Measurements from ENCODE around the gene BBS12.

Gene BBS12

GRCh38 chr4:122701965-122702364 is 30.5 kb upstream of the BBS12 start:
- H3K4me3 ChIP-seq (ENCODE audit: low read depth, low read length), result no peak overlapping the region
- H3K4me1 ChIP-seq (ENCODE audit: control insufficient read depth, insufficient read depth, low read length, unreplicated experiment), result peaks cover 9% of the 10 kb centered on the region
- H3K27ac ChIP-seq (ENCODE audit: low read depth, low read length), result no peak overlapping the region
- no peak overlapping the region for H2AFZ ChIP-seq (ENCODE audit: low read length, unreplicated experiment)
- no peaks in the 10 kb centered on the region for H3K36me3 ChIP-seq (ENCODE audit: insufficient read depth, low read length)
- H3K27me3 ChIP-seq (ENCODE audit: insufficient read depth, low read length), result no peaks in the 10 kb centered on the region
- H3K79me2 ChIP-seq (ENCODE audit: control insufficient read depth, insufficient read depth, low read length, unreplicated experiment), result no peaks in the 10 kb centered on the region

- H3K79me2 ChIP-seq (ENCODE audit: control insufficient read depth, insufficient read depth, low read length, unreplicated experiment), result no peaks in the 10 kb centered on the region
- no peaks in the 10 kb centered on the region for H3K27me3 ChIP-seq (ENCODE audit: insufficient read depth, low read length)
- no peaks in the 10 kb centered on the region for H3K36me3 ChIP-seq (ENCODE audit: insufficient read depth, low read length)
- no peak overlapping the region for H3K4me3 ChIP-seq (ENCODE audit: low read depth, low read length)
- no peak overlapping the region for H2AFZ ChIP-seq (ENCODE audit: low read length, unreplicated experiment)
- H3K4me1 ChIP-seq (ENCODE audit: control insufficient read depth, insufficient read depth, low read length, unreplicated experiment), result peaks cover 9% of the 10 kb centered on the region
- no peak overlapping the region for H3K27ac ChIP-seq (ENCODE audit: low read depth, low read length)
Measured at GRCh38 chr4:122702939-122703338, 29.6 kb upstream of the BBS12 start.

DNA sequence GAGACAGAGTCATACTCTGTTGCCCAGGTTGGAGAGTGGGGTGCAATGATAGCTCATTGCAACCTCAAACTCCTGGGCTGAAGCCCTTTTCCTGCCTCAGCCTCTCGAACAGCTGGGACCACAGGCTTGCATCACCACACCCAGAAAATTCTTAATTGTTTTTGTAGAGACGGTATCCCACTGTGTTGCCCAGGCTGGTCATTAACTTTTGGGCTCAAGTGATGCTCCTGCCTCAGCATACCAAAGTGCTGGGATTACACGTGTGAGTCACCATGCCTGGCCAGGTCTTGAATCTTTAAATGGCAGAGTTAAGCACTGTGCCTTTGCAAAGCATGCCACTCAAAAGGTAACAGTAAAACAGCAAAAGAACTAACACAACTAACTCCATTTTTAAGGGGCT is 28.6 kb upstream of the BBS12 start:
- no peaks in the 10 kb centered on the region for H3K79me2 ChIP-seq (ENCODE audit: control insufficient read depth, insufficient read depth, low read length, unreplicated experiment)
- no peaks in the 10 kb centered on the region for H3K36me3 ChIP-seq (ENCODE audit: insufficient read depth, low read length)
- no peak overlapping the region for H2AFZ ChIP-seq (ENCODE audit: low read length, unreplicated experiment)
- no peak overlapping the region for H3K4me3 ChIP-seq (ENCODE audit: low read depth, low read length)
- peaks cover 9% of the 10 kb centered on the region for H3K4me1 ChIP-seq (ENCODE audit: control insufficient read depth, insufficient read depth, low read length, unreplicated experiment)
- H3K27me3 ChIP-seq (ENCODE audit: insufficient read depth, low read length), result no peaks in the 10 kb centered on the region
- no peak overlapping the region for H3K27ac ChIP-seq (ENCODE audit: low read depth, low read length)

GRCh38 chr4:122705009-122705408 is 27.5 kb upstream of the BBS12 start:
- Histone ChIP-seq H2AFZ (ENCODE audit: low read length, unreplicated experiment) (no peak overlapping the region), H3K27ac (ENCODE audit: low read depth, low read length) (no peak overlapping the region), H3K27me3 (ENCODE audit: insufficient read depth, low read length) (no peaks in the 10 kb centered on the region), H3K79me2 (ENCODE audit: control insufficient read depth, insufficient read depth, low read length, unreplicated experiment) (no peaks in the 10 kb centered on the region), H3K36me3 (ENCODE audit: insufficient read depth, low read length) (no peaks in the 10 kb centered on the region), H3K4me1 (ENCODE audit: control insufficient read depth, insufficient read depth, low read length, unreplicated experiment) (peaks cover 7% of the 10 kb centered on the region), H3K4me3 (ENCODE audit: low read depth, low read length) (no peak overlapping the region)

DNA sequence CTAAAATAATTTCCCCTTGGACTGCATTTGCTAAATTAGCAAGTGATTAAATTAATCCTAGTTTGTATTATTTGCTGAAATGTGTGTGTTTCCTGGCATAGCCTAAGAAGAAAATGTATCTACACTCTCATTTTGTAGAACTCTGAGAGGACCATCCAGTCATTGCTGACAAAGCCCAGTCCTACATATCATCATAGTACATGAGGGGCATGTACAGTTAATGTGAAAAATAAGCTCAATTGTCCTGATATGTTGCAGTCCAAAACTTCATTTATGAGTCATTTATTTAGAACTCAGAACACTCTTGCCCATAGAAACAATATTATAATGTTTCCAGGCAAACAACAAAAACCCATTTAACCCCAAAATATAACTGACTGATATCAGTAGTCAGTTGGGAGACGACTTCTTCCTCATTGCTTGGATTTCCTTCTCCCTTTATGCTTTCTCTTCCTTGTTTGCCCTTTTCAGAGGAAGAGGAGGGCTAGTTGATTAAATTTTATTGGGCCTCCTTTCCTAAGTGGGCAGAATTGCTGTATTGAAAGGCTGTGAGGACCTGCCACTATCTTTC is 26.9 kb upstream of the BBS12 start:
- Histone ChIP-seq H2AFZ (ENCODE audit: low read length, unreplicated experiment) (no peak overlapping the region), H3K4me3 (ENCODE audit: low read depth, low read length) (no peak overlapping the region), H3K79me2 (ENCODE audit: control insufficient read depth, insufficient read depth, low read length, unreplicated experiment) (no peaks in the 10 kb centered on the region), H3K36me3 (ENCODE audit: insufficient read depth, low read length) (no peaks in the 10 kb centered on the region), H3K27me3 (ENCODE audit: insufficient read depth, low read length) (no peaks in the 10 kb centered on the region), H3K4me1 (ENCODE audit: control insufficient read depth, insufficient read depth, low read length, unreplicated experiment) (peaks cover 6% of the 10 kb centered on the region), H3K27ac (ENCODE audit: low read depth, low read length) (no peak overlapping the region)

- Histone ChIP-seq H3K27ac (ENCODE audit: low read depth, low read length) (no peak overlapping the region), H3K4me3 (ENCODE audit: low read depth, low read length) (no peak overlapping the region), H3K79me2 (ENCODE audit: control insufficient read depth, insufficient read depth, low read length, unreplicated experiment) (no peaks in the 10 kb centered on the region), H3K4me1 (ENCODE audit: control insufficient read depth, insufficient read depth, low read length, unreplicated experiment) (peaks cover 6% of the 10 kb centered on the region), H3K27me3 (ENCODE audit: insufficient read depth, low read length) (no peaks in the 10 kb centered on the region), H2AFZ (ENCODE audit: low read length, unreplicated experiment) (no peak overlapping the region), H3K36me3 (ENCODE audit: insufficient read depth, low read length) (no peaks in the 10 kb centered on the region)
Measured at GRCh38 chr4:122706511-122706910, 26.0 kb upstream of the BBS12 start.

- Histone ChIP-seq H3K27me3 (ENCODE audit: insufficient read depth, low read length) (no peaks in the 10 kb centered on the region), H3K79me2 (ENCODE audit: control insufficient read depth, insufficient read depth, low read length, unreplicated experiment) (no peaks in the 10 kb centered on the region), H3K4me1 (ENCODE audit: control insufficient read depth, insufficient read depth, low read length, unreplicated experiment) (peaks cover 6% of the 10 kb centered on the region), H2AFZ (ENCODE audit: low read length, unreplicated experiment) (no peak overlapping the region), H3K4me3 (ENCODE audit: low read depth, low read length) (no peak overlapping the region), H3K27ac (ENCODE audit: low read depth, low read length) (no peak overlapping the region), H3K36me3 (ENCODE audit: insufficient read depth, low read length) (no peaks in the 10 kb centered on the region)
Measured at GRCh38 chr4:122707497-122707896, 25.0 kb upstream of the BBS12 start.

- H3K79me2 ChIP-seq (ENCODE audit: control insufficient read depth, insufficient read depth, low read length, unreplicated experiment), result no peaks in the 10 kb centered on the region
- no peaks in the 10 kb centered on the region for H3K36me3 ChIP-seq (ENCODE audit: insufficient read depth, low read length)
- H3K4me3 ChIP-seq (ENCODE audit: low read depth, low read length), result no peak overlapping the region
- no peaks in the 10 kb centered on the region for H3K27me3 ChIP-seq (ENCODE audit: insufficient read depth, low read length)
- peaks cover 6% of the 10 kb centered on the region for H3K4me1 ChIP-seq (ENCODE audit: control insufficient read depth, insufficient read depth, low read length, unreplicated experiment)
- no peak overlapping the region for H2AFZ ChIP-seq (ENCODE audit: low read length, unreplicated experiment)
- H3K27ac ChIP-seq (ENCODE audit: low read depth, low read length), result no peak overlapping the region
Measured at GRCh38 chr4:122709236-122709635, 23.3 kb upstream of the BBS12 start.

- Histone ChIP-seq H3K79me2 (ENCODE audit: control insufficient read depth, insufficient read depth, low read length, unreplicated experiment) (no peaks in the 10 kb centered on the region), H3K4me1 (ENCODE audit: control insufficient read depth, insufficient read depth, low read length, unreplicated experiment) (peaks cover 6% of the 10 kb centered on the region), H3K27ac (ENCODE audit: low read depth, low read length) (peak overlapping the region; percentile 14; the same call in 1 of the 2 replicates), H2AFZ (ENCODE audit: low read length, unreplicated experiment) (peak overlapping the region; percentile 20), H3K36me3 (ENCODE audit: insufficient read depth, low read length) (no peaks in the 10 kb centered on the region), H3K27me3 (ENCODE audit: insufficient read depth, low read length) (no peaks in the 10 kb centered on the region), H3K4me3 (ENCODE audit: low read depth, low read length) (no peak overlapping the region)
Measured at GRCh38 chr4:122710434-122711308, 21.8 kb upstream of the BBS12 start.

GRCh38 chr4:122711919-122712318 is 20.6 kb upstream of the BBS12 start:
- Histone ChIP-seq H2AFZ (ENCODE audit: low read length, unreplicated experiment) (no peak overlapping the region), H3K79me2 (ENCODE audit: control insufficient read depth, insufficient read depth, low read length, unreplicated experiment) (no peaks in the 10 kb centered on the region), H3K27ac (ENCODE audit: low read depth, low read length) (no peak overlapping the region), H3K4me3 (ENCODE audit: low read depth, low read length) (no peak overlapping the region), H3K27me3 (ENCODE audit: insufficient read depth, low read length) (no peaks in the 10 kb centered on the region), H3K4me1 (ENCODE audit: control insufficient read depth, insufficient read depth, low read length, unreplicated experiment) (peaks cover 6% of the 10 kb centered on the region), H3K36me3 (ENCODE audit: insufficient read depth, low read length) (no peaks in the 10 kb centered on the region)

- peaks cover 6% of the 10 kb centered on the region for H3K4me1 ChIP-seq (ENCODE audit: control insufficient read depth, insufficient read depth, low read length, unreplicated experiment)
- no peak overlapping the region for H3K4me3 ChIP-seq (ENCODE audit: low read depth, low read length)
- H2AFZ ChIP-seq (ENCODE audit: low read length, unreplicated experiment), result no peak overlapping the region
- H3K27me3 ChIP-seq (ENCODE audit: insufficient read depth, low read length), result no peaks in the 10 kb centered on the region
- H3K27ac ChIP-seq (ENCODE audit: low read depth, low read length), result no peak overlapping the region
- no peaks in the 10 kb centered on the region for H3K79me2 ChIP-seq (ENCODE audit: control insufficient read depth, insufficient read depth, low read length, unreplicated experiment)
- H3K36me3 ChIP-seq (ENCODE audit: insufficient read depth, low read length), result no peaks in the 10 kb centered on the region
Measured at GRCh38 chr4:122712782-122713181, 19.7 kb upstream of the BBS12 start.
